ENCODE results near the gene NTN3. TPM values are rescaled to one million over a fixed set of nuclear protein-coding genes. Genes with fewer than 3 reads are reported as not detected.

Gene NTN3
- total RNA-seq, 1 experiment from 2014 or later = not detected

DNA sequence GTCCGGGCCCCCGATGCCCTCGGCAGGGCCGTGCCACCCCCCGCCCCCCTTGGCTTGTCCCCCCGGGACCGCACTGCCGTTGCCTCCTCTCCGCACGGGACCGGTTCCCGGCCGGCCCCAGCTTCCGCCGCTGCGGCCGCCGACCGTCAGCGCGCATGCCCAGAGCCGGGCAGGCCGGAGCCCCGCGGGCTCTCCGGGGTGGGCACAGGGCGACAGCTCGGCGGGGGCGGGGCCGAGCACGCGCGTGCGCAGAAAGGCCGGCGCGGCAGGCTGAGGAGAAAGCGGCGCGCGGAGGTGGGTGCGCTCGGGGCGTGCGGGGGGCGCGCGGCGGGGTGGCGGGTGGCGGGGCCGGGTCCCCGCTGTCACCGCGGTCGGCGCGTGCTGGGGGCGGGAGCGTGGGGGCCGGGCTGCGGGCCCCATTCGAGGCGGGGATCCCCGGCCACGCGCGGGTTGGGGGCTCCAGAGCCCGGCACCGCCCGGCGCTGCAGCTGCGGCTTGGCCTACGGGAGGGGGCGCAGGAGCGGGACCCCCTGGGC is 3.8 kb downstream of the NTN3 start, which contains the start of gene TBC1D24:
TBC1D24 (plus strand) TSS at position 251 of the 536 bp plus-strand sequence. CDS start 21,022 bp downstream, outside the sequence.
- peak within 1 kb of the TSS; percentile 36 for H3K27ac Mint-ChIP-seq (ENCODE audit: unreplicated experiment)
- H3K27me3 Mint-ChIP-seq (ENCODE audit: unreplicated experiment) = peaks cover 30% of the 10 kb centered on the region
- H3K9me3 Mint-ChIP-seq (ENCODE audit: low read depth, unreplicated experiment) = no peaks in the 10 kb centered on the region
- intact Hi-C loops (cut with micrococcal nuclease; ENCODE audit: unreplicated experiment) = no loop called here
- peak; percentile 95 for DNase-seq
- peak within 1 kb of the TSS; percentile 79 for H3K4me3 Mint-ChIP-seq (ENCODE audit: low read depth, unreplicated experiment)
- TF ChIP-seq, protein P1, sequence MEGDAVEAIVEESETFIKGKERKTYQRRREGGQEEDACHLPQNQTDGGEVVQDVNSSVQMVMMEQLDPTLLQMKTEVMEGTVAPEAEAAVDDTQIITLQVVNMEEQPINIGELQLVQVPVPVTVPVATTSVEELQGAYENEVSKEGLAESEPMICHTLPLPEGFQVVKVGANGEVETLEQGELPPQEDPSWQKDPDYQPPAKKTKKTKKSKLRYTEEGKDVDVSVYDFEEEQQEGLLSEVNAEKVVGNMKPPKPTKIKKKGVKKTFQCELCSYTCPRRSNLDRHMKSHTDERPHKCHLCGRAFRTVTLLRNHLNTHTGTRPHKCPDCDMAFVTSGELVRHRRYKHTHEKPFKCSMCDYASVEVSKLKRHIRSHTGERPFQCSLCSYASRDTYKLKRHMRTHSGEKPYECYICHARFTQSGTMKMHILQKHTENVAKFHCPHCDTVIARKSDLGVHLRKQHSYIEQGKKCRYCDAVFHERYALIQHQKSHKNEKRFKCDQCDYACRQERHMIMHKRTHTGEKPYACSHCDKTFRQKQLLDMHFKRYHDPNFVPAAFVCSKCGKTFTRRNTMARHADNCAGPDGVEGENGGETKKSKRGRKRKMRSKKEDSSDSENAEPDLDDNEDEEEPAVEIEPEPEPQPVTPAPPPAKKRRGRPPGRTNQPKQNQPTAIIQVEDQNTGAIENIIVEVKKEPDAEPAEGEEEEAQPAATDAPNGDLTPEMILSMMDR (IDR thresholded peaks at IDR 0.05; ENCODE audit: unreplicated experiment) = no peak
- CTCF ChIA-PET = no interaction called here
- H3K36me3 Mint-ChIP-seq (ENCODE audit: insufficient read depth, unreplicated experiment) = peaks cover 32% of the 10 kb centered on the region
- peaks cover 31% of the 10 kb centered on the region for H3K4me1 Mint-ChIP-seq (ENCODE audit: low read depth, unreplicated experiment)
- no TSS peak for BruUV-seq (replicated peaks)

DNA sequence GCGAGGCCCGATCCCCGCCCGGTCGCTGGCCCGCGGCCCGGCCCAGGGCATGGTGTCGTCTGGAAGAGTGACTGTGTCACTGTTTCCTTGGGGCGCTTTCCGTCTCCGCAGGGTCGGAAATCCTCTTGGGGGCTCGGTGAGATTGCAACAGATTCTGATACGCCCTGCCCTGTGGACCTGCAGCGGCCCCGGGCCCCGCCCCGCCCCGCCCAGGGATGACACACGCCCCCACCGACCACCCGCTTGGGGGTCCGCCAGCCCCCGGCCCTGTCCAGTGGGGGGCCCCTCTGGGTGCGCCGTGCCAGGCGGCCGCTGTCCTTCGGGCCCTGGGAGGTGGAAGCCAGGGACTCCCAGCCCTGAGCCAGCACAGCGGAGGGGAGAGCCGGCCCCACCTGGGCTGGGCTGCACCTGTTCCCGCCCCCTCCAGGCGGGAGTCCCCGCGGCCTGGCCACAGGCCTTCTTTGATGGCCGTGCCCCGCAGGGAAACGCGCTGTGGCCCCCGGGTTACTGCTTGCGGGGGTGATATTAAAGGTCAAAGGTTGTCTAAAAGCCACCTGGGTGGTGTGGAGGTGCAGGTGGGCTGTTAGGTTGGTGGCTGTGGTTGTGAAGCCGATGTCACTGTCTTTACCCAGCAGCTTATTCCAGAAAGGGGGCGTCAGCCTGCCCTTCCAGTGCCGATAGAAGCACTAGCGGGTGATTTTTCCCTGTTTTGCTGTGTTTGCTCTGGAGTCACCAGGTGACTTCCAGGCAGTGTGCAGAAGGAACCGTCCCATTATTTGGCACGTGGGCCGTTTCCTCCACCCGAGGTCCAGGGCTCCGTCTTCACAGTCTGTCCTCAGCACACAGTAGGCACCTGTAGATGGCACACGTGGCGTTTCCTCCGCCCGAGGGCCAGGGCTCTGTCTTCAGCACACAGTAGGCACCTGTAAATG is 4.6 kb downstream of the NTN3 start:
- TF ChIP-seq, protein P1 (IDR thresholded peaks at IDR 0.05; ENCODE audit: unreplicated experiment) = no peak
- H3K4me3 Mint-ChIP-seq (ENCODE audit: low read depth, unreplicated experiment) = peak overlapping the region; percentile 79
- H3K4me1 Mint-ChIP-seq (ENCODE audit: low read depth, unreplicated experiment) = peaks cover 28% of the 10 kb centered on the region
- BruUV-seq (replicated peaks) = no TSS peak
- CTCF ChIA-PET = no interaction called here
- H3K27me3 Mint-ChIP-seq (ENCODE audit: unreplicated experiment) = peaks cover 23% of the 10 kb centered on the region
- intact Hi-C loops (cut with micrococcal nuclease; ENCODE audit: unreplicated experiment) = no loop called here
- no peak overlapping the region for H3K27ac Mint-ChIP-seq (ENCODE audit: unreplicated experiment)
- peaks cover 32% of the 10 kb centered on the region for H3K36me3 Mint-ChIP-seq (ENCODE audit: insufficient read depth, unreplicated experiment)
- no peaks in the 10 kb centered on the region for H3K9me3 Mint-ChIP-seq (ENCODE audit: low read depth, unreplicated experiment)
- peak; percentile 63 for DNase-seq

DNA sequence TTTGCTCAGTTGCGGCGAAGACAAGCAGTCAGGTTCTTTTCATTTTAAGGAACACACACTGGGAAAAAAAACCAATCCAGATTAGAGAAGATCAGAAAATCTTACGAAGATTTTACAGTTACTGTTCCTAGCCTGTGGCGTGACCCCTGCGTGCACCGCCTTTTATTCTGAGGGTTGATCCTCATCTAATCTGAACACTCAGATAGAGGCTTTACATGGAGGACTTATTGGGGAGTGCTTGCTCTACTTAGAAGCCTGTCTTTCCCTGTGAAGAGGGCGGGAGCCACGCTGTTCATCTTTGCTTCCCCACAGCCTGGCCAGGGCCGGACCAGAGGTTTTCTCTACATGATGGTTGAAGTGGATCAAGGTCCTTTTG is 5.2 kb downstream of the NTN3 start:
- Mint-ChIP-seq H3K27ac (ENCODE audit: unreplicated experiment) (no peak overlapping the region), H3K27me3 (ENCODE audit: unreplicated experiment) (peaks cover 20% of the 10 kb centered on the region)
- DNase-seq = no peak

DNA sequence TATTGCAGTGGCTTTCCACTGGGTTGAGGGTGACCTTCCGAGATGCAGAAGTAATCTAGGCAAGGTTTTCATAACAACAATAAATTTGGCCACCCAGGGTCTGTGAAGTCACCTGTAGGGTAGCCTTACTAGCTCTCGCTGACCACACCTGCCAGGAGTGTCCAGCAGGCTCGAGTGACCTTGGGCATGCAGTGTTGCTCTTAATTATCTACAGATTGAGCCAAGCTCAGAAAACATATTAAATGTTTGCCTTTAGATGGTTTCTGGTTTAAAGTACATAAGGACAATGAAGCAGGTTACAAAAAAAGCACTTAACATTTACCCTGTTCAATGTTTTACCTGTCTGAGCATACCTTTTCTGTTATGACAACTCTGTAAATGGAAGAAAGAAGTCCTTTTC is 5.6 kb downstream of the NTN3 start:
- intact Hi-C loops (cut with micrococcal nuclease; ENCODE audit: unreplicated experiment) = no loop called here
- H3K27me3 Mint-ChIP-seq (ENCODE audit: unreplicated experiment) = peaks cover 20% of the 10 kb centered on the region
- DNase-seq = no peak
- TF ChIP-seq, protein P1 (IDR thresholded peaks at IDR 0.05; ENCODE audit: unreplicated experiment) = no peak
- H3K27ac Mint-ChIP-seq (ENCODE audit: unreplicated experiment) = no peak overlapping the region
- CTCF ChIA-PET = no interaction called here
- peaks cover 28% of the 10 kb centered on the region for H3K4me1 Mint-ChIP-seq (ENCODE audit: low read depth, unreplicated experiment)
- H3K4me3 Mint-ChIP-seq (ENCODE audit: low read depth, unreplicated experiment) = no peak overlapping the region
- H3K9me3 Mint-ChIP-seq (ENCODE audit: low read depth, unreplicated experiment) = no peaks in the 10 kb centered on the region
- BruUV-seq (replicated peaks) = TSS peak; percentile 51
- peaks cover 32% of the 10 kb centered on the region for H3K36me3 Mint-ChIP-seq (ENCODE audit: insufficient read depth, unreplicated experiment)

More for the DNA sequence above, 5.2 kb downstream of the NTN3 start:
- Mint-ChIP-seq H3K9me3 (ENCODE audit: low read depth, unreplicated experiment) (no peaks in the 10 kb centered on the region), H3K4me1 (ENCODE audit: low read depth, unreplicated experiment) (peaks cover 28% of the 10 kb centered on the region), H3K36me3 (ENCODE audit: insufficient read depth, unreplicated experiment) (peaks cover 32% of the 10 kb centered on the region), H3K4me3 (ENCODE audit: low read depth, unreplicated experiment) (peak overlapping the region; percentile 79)
- TF ChIP-seq, protein P1 (IDR thresholded peaks at IDR 0.05; ENCODE audit: unreplicated experiment) = no peak
- CTCF ChIA-PET = no interaction called here
- no TSS peak for BruUV-seq (replicated peaks)
- intact Hi-C loops (cut with micrococcal nuclease; ENCODE audit: unreplicated experiment) = no loop called here
